K562 (cell line): ENCODE results near the gene TMA7B. TPM values are rescaled to one million over a fixed set of nuclear protein-coding genes. Genes with fewer than 3 reads are reported as not detected.

Source experiments
- BCLAF1 ChIP-seq, 2 experiments: fragments of 450-650 bp in 1 of 2; IDR thresholded peaks; 2 replicates each; pipeline ENCODE4 v1.6.1; 2011 to 2017; ENCODE audit warnings: low read depth in 2 of 2, antibody characterized with exemption in 1 of 2, borderline replicate concordance in 1 of 2, low read length in 1 of 2, mild to moderate bottlenecking in 1 of 2, mixed read lengths in 1 of 2; ENCODE audit not compliant: control insufficient read depth in 1 of 2
- ETS2 ChIP-seq: IDR thresholded peaks from 2 replicates; pipeline ENCODE4 v1.6.1; 2016; ENCODE audit warnings: borderline replicate concordance, missing genetic modification characterization, mild to moderate bottlenecking, moderate library complexity, missing compliant biosample characterization; ENCODE audit not compliant: poor library complexity, severe bottlenecking
- HDAC8 ChIP-seq: fragments of 450-650 bp; IDR thresholded peaks from 2 replicates; pipeline ENCODE4 v1.6.1; 2016; ENCODE audit warnings: mild to moderate bottlenecking, missing genetic modification characterization, moderate library complexity, missing compliant biosample characterization
- MCM3 ChIP-seq: fragments of 450-650 bp; IDR thresholded peaks from 2 replicates; pipeline ENCODE4 v1.6.1; 2016
- NCOA1 ChIP-seq: fragments of 450-650 bp; IDR thresholded peaks from 2 replicates; pipeline ENCODE4 v1.6.1; 2016; ENCODE audit warnings: low read depth
- PYGO2 ChIP-seq: fragments of 450-650 bp; IDR thresholded peaks from 2 replicates; pipeline ENCODE4 v1.6.1; 2016; ENCODE audit warnings: mild to moderate bottlenecking, missing genetic modification characterization, moderate library complexity, missing compliant biosample characterization
- ZNF354B ChIP-seq: fragments of 250-450 bp; sonication (Bioruptor Pico); IDR thresholded peaks from 2 replicates; pipeline ENCODE4 v1.4.0; 2020
- ZNF717 ChIP-seq: fragments of 250-450 bp; sonication (Bioruptor Pico); IDR thresholded peaks from 2 replicates; pipeline ENCODE4 v1.5.0; 2021
- polyA plus RNA-seq, 8 experiments: library from polyadenylated mRNA; depleted of rRNA in 4 of 8; stranded (reverse) in 5 of 8; unstranded in 3 of 8; fragments of >200 nt; fragmentation: Nextera tagmentation in 2 of 8; fragmentation: Illumina TruSeq in 1 of 8; extraction: Ambion mirVana in 2 of 8; extraction: Trizol in 1 of 8; gene quantifications; 2 replicates each; pipeline versions ENCODE4 v1.2.1 to v1.2.3, GENCODE V29; 2011 to 2014; ENCODE audit warnings: inconsistent platforms in 1 of 8, missing spikeins in 1 of 8
- total RNA-seq, 7 experiments: library from RNA; depleted of rRNA in 6 of 7; stranded (reverse); fragments of >200 nt in 6 of 7; fragmentation: Illumina TruSeq in 2 of 7; extraction: Trizol in 2 of 7; gene quantifications; 2 replicates each; pipeline versions ENCODE4 v1.2.1 to v1.2.3, GENCODE V29; 2011 to 2021; ENCODE audit warnings: low replicate concordance in 1 of 7
- TF ChIP-seq, protein P1 (sequence below): fragments of 450-650 bp; conservative IDR thresholded peaks from 2 replicates; pipeline ENCODE4 v1.6.1; 2016; ENCODE audit warnings: missing genetic modification characterization, low read depth, mild to moderate bottlenecking, control low read depth, missing compliant biosample characterization
- TF ChIP-seq, protein P2 (sequence below): sonication (generic); formaldehyde crosslinking; IDR thresholded peaks from 2 replicates; pipeline ENCODE4 v1.8.1; 2023; ENCODE audit warnings: mild to moderate bottlenecking, missing genetic modification reagents
- TF ChIP-seq, protein P3 (sequence below), 2 experiments: IDR thresholded peaks in 1 of 2; conservative IDR thresholded peaks in 1 of 2; 2 replicates each; pipeline ENCODE4 v1.6.1; 2016; ENCODE audit warnings: low read depth in 2 of 2, mild to moderate bottlenecking in 1 of 2, missing compliant biosample characterization in 1 of 2, missing genetic modification characterization in 1 of 2, moderate library complexity in 1 of 2
- TF ChIP-seq, protein P4 (sequence below): sonication (generic); formaldehyde crosslinking; IDR thresholded peaks from 2 replicates; pipeline ENCODE4 v1.8.1; 2023; ENCODE audit warnings: missing genetic modification reagents, mild to moderate bottlenecking, borderline replicate concordance

Gene TMA7B
- total and polyA plus RNA-seq, 9 of the 15 experiments (the other 6 are each of a cell fraction or from before 2014, with no cell fraction given): 5.6 to 14.2 (median 11.8) TPM

- TF ChIP-seq ETS2 (tag) (no peak), HDAC8 (tag) (no peak), NCOA1 (peak; percentile 96), ZNF354B (CRISPR knock-in tag) (no peak), PYGO2 (tag) (no peak), ZNF717 (CRISPR knock-in tag) (no peak), MCM3 (no peak), BCLAF1 (IDR thresholded peaks at IDR 0.05; ENCODE audit: borderline replicate concordance in 1 of 2, control insufficient read depth in 1 of 2, low read depth in 2 of 2, low read length in 1 of 2) (no peak)
- TF ChIP-seq, protein P1, sequence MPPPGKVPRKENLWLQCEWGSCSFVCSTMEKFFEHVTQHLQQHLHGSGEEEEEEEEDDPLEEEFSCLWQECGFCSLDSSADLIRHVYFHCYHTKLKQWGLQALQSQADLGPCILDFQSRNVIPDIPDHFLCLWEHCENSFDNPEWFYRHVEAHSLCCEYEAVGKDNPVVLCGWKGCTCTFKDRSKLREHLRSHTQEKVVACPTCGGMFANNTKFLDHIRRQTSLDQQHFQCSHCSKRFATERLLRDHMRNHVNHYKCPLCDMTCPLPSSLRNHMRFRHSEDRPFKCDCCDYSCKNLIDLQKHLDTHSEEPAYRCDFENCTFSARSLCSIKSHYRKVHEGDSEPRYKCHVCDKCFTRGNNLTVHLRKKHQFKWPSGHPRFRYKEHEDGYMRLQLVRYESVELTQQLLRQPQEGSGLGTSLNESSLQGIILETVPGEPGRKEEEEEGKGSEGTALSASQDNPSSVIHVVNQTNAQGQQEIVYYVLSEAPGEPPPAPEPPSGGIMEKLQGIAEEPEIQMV: no peak
- TF ChIP-seq, protein P2, sequence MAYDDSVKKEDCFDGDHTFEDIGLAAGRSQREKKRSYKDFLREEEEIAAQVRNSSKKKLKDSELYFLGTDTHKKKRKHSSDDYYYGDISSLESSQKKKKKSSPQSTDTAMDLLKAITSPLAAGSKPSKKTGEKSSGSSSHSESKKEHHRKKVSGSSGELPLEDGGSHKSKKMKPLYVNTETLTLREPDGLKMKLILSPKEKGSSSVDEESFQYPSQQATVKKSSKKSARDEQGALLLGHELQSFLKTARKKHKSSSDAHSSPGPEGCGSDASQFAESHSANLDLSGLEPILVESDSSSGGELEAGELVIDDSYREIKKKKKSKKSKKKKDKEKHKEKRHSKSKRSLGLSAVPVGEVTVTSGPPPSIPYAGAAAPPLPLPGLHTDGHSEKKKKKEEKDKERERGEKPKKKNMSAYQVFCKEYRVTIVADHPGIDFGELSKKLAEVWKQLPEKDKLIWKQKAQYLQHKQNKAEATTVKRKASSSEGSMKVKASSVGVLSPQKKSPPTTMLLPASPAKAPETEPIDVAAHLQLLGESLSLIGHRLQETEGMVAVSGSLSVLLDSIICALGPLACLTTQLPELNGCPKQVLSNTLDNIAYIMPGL (CRISPR knock-in tag): no peak
- TF ChIP-seq, protein P3, sequence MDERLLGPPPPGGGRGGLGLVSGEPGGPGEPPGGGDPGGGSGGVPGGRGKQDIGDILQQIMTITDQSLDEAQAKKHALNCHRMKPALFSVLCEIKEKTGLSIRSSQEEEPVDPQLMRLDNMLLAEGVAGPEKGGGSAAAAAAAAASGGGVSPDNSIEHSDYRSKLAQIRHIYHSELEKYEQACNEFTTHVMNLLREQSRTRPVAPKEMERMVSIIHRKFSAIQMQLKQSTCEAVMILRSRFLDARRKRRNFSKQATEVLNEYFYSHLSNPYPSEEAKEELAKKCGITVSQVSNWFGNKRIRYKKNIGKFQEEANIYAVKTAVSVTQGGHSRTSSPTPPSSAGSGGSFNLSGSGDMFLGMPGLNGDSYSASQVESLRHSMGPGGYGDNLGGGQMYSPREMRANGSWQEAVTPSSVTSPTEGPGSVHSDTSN (CRISPR knock-in tag; IDR thresholded peaks at IDR 0.05; ENCODE audit: low read depth): no peak; the same call in 1 of the 2 replicates
- TF ChIP-seq, protein P3 (tag; conservative IDR thresholded peaks at IDR 0.05; ENCODE audit: low read depth): no peak; the same call in 1 of the 2 replicates
- TF ChIP-seq, protein P4, sequence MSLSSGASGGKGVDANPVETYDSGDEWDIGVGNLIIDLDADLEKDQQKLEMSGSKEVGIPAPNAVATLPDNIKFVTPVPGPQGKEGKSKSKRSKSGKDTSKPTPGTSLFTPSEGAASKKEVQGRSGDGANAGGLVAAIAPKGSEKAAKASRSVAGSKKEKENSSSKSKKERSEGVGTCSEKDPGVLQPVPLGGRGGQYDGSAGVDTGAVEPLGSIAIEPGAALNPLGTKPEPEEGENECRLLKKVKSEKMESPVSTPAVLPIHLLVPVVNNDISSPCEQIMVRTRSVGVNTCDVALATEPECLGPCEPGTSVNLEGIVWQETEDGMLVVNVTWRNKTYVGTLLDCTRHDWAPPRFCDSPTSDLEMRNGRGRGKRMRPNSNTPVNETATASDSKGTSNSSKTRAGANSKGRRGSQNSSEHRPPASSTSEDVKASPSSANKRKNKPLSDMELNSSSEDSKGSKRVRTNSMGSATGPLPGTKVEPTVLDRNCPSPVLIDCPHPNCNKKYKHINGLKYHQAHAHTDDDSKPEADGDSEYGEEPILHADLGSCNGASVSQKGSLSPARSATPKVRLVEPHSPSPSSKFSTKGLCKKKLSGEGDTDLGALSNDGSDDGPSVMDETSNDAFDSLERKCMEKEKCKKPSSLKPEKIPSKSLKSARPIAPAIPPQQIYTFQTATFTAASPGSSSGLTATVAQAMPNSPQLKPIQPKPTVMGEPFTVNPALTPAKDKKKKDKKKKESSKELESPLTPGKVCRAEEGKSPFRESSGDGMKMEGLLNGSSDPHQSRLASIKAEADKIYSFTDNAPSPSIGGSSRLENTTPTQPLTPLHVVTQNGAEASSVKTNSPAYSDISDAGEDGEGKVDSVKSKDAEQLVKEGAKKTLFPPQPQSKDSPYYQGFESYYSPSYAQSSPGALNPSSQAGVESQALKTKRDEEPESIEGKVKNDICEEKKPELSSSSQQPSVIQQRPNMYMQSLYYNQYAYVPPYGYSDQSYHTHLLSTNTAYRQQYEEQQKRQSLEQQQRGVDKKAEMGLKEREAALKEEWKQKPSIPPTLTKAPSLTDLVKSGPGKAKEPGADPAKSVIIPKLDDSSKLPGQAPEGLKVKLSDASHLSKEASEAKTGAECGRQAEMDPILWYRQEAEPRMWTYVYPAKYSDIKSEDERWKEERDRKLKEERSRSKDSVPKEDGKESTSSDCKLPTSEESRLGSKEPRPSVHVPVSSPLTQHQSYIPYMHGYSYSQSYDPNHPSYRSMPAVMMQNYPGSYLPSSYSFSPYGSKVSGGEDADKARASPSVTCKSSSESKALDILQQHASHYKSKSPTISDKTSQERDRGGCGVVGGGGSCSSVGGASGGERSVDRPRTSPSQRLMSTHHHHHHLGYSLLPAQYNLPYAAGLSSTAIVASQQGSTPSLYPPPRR (CRISPR knock-in tag): no peak
These were observed 40.0 kb upstream of the TMA7B start (continued) for GRCh38 chr22:39920134-39920743.
